Measurements from ENCODE around the gene NANS.
"Not testable (repeated sequence)": the region's sequence is repeated elsewhere in the genome, so short reads cannot be mapped to it uniquely, and the experiment has no call there.

NANS gene

GRCh38 chr9:98056269-98057137 lies at the start of gene NANS:
TSS of gene NANS (plus strand) at chr9:98056732. CDS start at chr9:98056809, 77 bp downstream.
- DNase-seq, result peak; percentile 93

GRCh38 chr9:98007251-98007928 lies 49.1 kb upstream of the NANS start:
- DNase-seq, result no peak

- DNase-seq, result no peak
Measured at GRCh38 chr9:98008764-98009163, 47.8 kb upstream of the NANS start.

- no peak for DNase-seq
Measured at GRCh38 chr9:98009437-98009836, 47.1 kb upstream of the NANS start.

GRCh38 chr9:98009936-98010335 lies 46.6 kb upstream of the NANS start:
- no peak for DNase-seq

GRCh38 chr9:98010445-98010844 lies 46.1 kb upstream of the NANS start:
- DNase-seq, result no peak

GRCh38 chr9:98011122-98011521 lies 45.4 kb upstream of the NANS start:
- no peak for DNase-seq

- DNase-seq, result no peak
Measured at GRCh38 chr9:98016137-98016680, 40.3 kb upstream of the NANS start.

- DNase-seq, result no peak
Measured at GRCh38 chr9:98017306-98017705, 39.2 kb upstream of the NANS start.

GRCh38 chr9:98018347-98018746 lies 38.2 kb upstream of the NANS start:
- no peak for DNase-seq

GRCh38 chr9:98019098-98019497 lies 37.4 kb upstream of the NANS start:
- DNase-seq, result no peak

- DNase-seq, result not testable (repeated sequence)
Measured at GRCh38 chr9:98019869-98020268, 36.7 kb upstream of the NANS start.

GRCh38 chr9:98020476-98021145 lies 35.9 kb upstream of the NANS start:
- no peak for DNase-seq

GRCh38 chr9:98021306-98022040 lies 35.1 kb upstream of the NANS start:
- DNase-seq, result no peak

GRCh38 chr9:98022447-98022846 lies 34.1 kb upstream of the NANS start:
- no peak for DNase-seq

GRCh38 chr9:98024702-98025101 lies 31.8 kb upstream of the NANS start:
- no peak for DNase-seq

GRCh38 chr9:98031169-98031568 lies 25.4 kb upstream of the NANS start:
- no peak for DNase-seq

GRCh38 chr9:98031935-98032334 lies 24.6 kb upstream of the NANS start:
- no peak for DNase-seq

- peak; percentile 90 for DNase-seq
Measured at GRCh38 chr9:98034593-98035546, 21.7 kb upstream of the NANS start.

- DNase-seq, result no peak
Measured at GRCh38 chr9:98037357-98037756, 19.2 kb upstream of the NANS start.

GRCh38 chr9:98038958-98039357 lies 17.6 kb upstream of the NANS start:
- no peak for DNase-seq
